Epithelial cell of alveolus of lung (primary cell): Measurements from ENCODE around the gene OR6X1. TPM values are rescaled to one million over a fixed set of nuclear protein-coding genes. Genes with fewer than 3 reads are reported as not detected.

Source experiments
- total RNA-seq: library from RNA; depleted of rRNA; stranded (reverse); fragments of >200 nt; gene quantifications from 2 replicates; pipeline ENCODE4 v1.2.1, GENCODE V29; 2015

The OR6X1 gene
- total RNA-seq = not detected in 2 replicates

GRCh38 chr11:123754101-123754568 is at the start of gene OR6X1:
Gene OR6X1 (minus strand): TSS chr11:123754518. CDS start chr11:123754518, 0 bp downstream.

GRCh38 chr11:123741159-123742030 is 12.9 kb downstream of the OR6X1 start, which contains the start of gene ZNF202:
Gene ZNF202 (minus strand): TSS chr11:123741660. CDS start chr11:123730888, 10,772 bp downstream.

Other genes starting within 250 kb of the OR6X1 start
- 0.13 and 0.16 TPM in 2 replicates for gene SCN3B, start 99.9 kb downstream of the OR6X1 start, total RNA-seq
- gene ZNF202, start 12.9 kb downstream of the OR6X1 start, total RNA-seq = 2.2 and 6.3 TPM in 2 replicates
- not detected in 2 replicates for gene OR6M1, start 51.8 kb upstream of the OR6X1 start, total RNA-seq
- not detected in 2 replicates for gene TMEM225, start 131.2 kb upstream of the OR6X1 start, total RNA-seq
- not detected in 2 replicates for gene OR8D4, start 147.6 kb upstream of the OR6X1 start, total RNA-seq
- gene OR4D5, start 185.1 kb upstream of the OR6X1 start, total RNA-seq = not detected in 2 replicates
- gene OR6T1, start 189.3 kb upstream of the OR6X1 start, total RNA-seq = not detected in 2 replicates
- gene OR10S1, start 223.3 kb upstream of the OR6X1 start, total RNA-seq = not detected in 2 replicates
- gene OR10G6, start 240.6 kb upstream of the OR6X1 start, total RNA-seq = not detected in 2 replicates